HUES64 (cell line): ENCODE results near the gene KCTD7.
"Not testable (repeated sequence)": the region's sequence is repeated elsewhere in the genome, so short reads cannot be mapped to it uniquely, and the experiment has no call there.

Experiments used
- H3K27ac ChIP-seq: 2 replicates; pipeline ENCODE4 v1.7.0; 2013; ENCODE audit warnings: low read depth, low read length, inconsistent platforms
- H3K27me3 ChIP-seq: 2 replicates; pipeline ENCODE4 v1.6.1; 2013; ENCODE audit warnings: mild to moderate bottlenecking, low read length; ENCODE audit not compliant: insufficient read depth
- H3K36me3 ChIP-seq: 2 replicates; pipeline ENCODE4 v1.6.1; 2013; ENCODE audit warnings: mild to moderate bottlenecking, low read length; ENCODE audit not compliant: insufficient read depth
- H3K4me1 ChIP-seq: 2 replicates; pipeline ENCODE4 v1.6.1; 2013; ENCODE audit warnings: mild to moderate bottlenecking, low read length, moderate library complexity; ENCODE audit not compliant: insufficient read depth
- H3K4me3 ChIP-seq: 2 replicates; pipeline ENCODE4 v1.5.1; 2013; ENCODE audit warnings: mild to moderate bottlenecking, low read length, moderate library complexity
- H3K9ac ChIP-seq: 2 replicates; pipeline ENCODE4 v1.6.1; 2013; ENCODE audit warnings: mild to moderate bottlenecking, low read depth, low read length
- H3K9me3 ChIP-seq: 2 replicates; pipeline ENCODE4 v1.6.1; 2013; ENCODE audit warnings: low read depth, low read length; ENCODE audit not compliant: insufficient read depth
- WGBS: fragments of 150-250, 120-280 bp; methylation state at CpG from one replicate; pipeline ENCODE4 v1.1.7; 2013; ENCODE audit warnings: missing lambda C conversion rate; 5-methylcytosine and 5-hydroxymethylcytosine counted together

Gene KCTD7

DNA sequence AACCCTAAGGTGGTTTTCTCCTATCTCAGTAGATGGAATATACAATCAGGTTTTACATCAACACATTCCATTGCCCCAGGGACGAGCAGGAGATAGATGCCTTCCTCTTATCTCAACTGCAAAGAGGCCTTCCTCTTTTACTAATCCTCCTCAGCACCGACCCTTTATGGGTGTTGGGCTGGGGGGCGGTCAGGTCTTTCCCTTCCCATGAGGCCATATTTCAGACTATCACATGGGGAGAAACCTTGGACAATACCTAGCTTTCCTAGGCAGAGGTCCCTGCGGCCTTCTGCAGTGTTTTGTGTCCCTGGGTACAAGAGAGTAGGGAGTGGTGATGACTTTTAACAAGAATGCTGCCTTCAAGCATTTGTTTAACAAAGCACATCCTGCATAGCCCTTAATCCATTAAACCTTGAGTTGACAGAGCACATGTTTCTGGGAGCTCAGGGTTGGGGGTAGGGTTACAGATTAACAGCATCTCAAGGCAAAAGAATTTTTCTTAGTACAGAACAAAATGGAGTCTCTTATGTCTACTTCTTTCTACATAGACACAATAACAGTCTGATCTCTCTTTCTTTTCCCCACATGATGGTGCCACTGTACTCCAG, 9.2 kb upstream of the KCTD7 start:
- 10% methylated on average over 4 of the region's 4 CpGs for WGBS
- peak overlapping the region; percentile 96 for H3K27ac ChIP-seq
- not testable (repeated sequence) for H3K36me3 ChIP-seq, H3K27me3 ChIP-seq, H3K9me3 ChIP-seq
- H3K4me1 ChIP-seq, result peaks cover 20% of the 10 kb centered on the region
- peak overlapping the region; percentile 2; the same call in 1 of the 2 replicates for H3K4me3 ChIP-seq
- peak overlapping the region; percentile 45 for H3K9ac ChIP-seq

DNA sequence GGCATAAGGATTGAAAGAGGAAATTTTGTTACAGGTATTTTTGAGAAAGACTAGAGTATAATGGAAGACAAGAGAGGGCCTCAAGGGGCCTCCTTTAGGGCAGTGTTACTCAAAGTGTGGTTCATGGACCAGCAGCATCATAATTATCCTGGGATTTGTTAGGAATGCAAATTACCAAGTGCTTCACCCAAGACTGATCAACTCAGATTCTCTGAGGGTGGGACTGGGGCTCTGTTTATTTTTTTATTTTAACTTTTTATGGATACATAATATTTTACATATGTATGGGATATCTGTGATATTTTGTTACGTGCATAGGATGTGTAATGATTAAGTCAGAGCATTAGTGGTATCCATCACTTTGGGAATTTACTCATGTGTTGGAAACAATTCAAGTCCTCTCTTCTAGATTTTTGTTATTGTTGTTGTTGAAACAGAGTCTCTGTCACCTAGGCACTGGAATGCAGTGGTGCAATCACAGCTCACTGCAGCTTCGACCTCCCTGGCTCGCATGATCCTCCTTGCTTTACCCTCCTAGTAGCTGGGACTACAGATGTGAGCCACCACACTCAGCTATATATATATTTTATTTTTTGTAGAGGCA, 2.2 kb upstream of the KCTD7 start:
- Histone ChIP-seq H3K9me3 (no peaks in the 10 kb centered on the region), H3K36me3 (no peaks in the 10 kb centered on the region), H3K27me3 (no peaks in the 10 kb centered on the region), H3K4me1 (no peaks in the 10 kb centered on the region), H3K4me3 (no peak overlapping the region), H3K27ac (no peak overlapping the region), H3K9ac (no peak overlapping the region)
- WGBS, result 90% methylated on average over 3 of the region's 3 CpGs

DNA sequence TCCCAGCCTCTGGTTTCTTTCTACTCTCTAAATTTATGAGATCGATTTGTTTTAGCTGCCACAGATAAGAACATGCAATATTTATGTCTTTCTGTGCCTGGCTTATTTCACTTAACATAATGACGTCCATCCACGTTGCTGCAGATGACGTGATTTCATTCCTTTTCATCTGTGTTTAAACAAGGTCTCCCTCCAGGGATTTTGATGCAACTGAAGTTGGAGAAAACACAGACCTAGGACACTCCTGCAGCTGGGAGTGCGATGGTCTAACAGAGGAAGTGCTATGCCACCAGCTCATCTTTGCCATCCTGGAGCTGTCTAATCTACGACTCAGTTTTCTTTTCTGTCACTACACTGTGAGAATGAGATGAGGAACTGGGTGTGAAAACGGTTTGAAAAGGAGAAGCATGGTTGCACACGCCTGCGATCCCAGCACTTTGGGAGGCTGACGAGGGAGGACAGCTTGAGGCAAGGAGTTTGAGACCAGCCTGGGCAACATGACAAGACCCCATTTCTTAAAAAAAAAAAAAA, 1.5 kb upstream of the KCTD7 start:
- Histone ChIP-seq H3K4me3 (no peak overlapping the region), H3K9ac (no peak overlapping the region), H3K9me3 (no peaks in the 10 kb centered on the region), H3K36me3 (no peaks in the 10 kb centered on the region), H3K27ac (no peak overlapping the region), H3K4me1 (no peaks in the 10 kb centered on the region), H3K27me3 (no peaks in the 10 kb centered on the region)
- 91% methylated on average over 10 of the region's 10 CpGs for WGBS

- Histone ChIP-seq H3K36me3 (no peaks in the 10 kb centered on the region), H3K27ac (peak overlapping the region; percentile 90; the same call in 1 of the 2 replicates), H3K4me1 (no peaks in the 10 kb centered on the region), H3K4me3 (peak overlapping the region; percentile 94), H3K9ac (peak overlapping the region; percentile 77), H3K27me3 (no peaks in the 10 kb centered on the region), H3K9me3 (no peaks in the 10 kb centered on the region)
- WGBS, result 17% methylated on average over 18 of the region's 18 CpGs
These were observed 760 bp upstream of the KCTD7 start for GRCh38 chr7:66627881-66628360.

DNA sequence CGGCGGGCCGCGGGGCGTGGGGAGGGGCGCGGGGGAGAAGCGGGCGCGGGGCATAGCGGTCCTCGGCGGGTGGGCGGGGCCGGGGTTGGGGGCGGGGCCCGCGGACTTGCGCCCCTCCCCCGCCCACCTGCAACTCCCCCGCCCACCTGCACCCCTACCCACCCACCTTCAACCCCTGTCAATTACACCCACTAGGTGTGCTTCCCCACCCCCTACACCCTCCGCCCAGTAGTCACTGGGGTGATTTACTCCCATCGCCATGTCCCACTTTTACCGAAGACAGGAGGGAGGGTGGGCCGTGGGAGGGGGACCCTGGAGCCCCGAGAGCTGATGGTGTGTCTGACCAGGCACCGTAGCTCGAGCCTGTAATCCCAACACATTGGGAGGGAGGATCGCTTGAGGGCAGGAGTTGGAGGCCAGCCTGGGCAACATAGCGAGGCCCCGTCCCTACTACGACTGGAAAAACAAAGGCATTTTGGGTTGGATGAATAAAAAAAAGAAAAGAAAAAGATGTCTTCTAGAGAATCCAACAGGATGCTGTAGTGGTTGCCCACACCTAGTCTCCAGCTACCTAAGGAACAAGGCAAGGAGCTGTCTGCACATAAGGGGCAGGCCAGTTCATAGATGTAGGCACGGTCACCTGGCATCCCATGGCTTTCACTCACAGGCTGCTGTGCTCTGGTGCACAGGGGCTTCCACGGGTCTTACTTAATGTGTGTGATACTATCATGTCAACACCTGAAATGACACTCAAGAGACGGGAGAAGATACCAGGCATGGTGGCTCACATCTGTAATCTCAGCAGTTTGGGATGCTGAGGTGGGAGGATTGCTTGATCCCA, 761 bp downstream of the KCTD7 start:
- no peaks in the 10 kb centered on the region for H3K27me3 ChIP-seq
- peak overlapping the region; percentile 94 for H3K4me3 ChIP-seq
- WGBS, result 39% methylated on average over 17 of the region's 35 CpGs
- H3K9ac ChIP-seq, result peak overlapping the region; percentile 66; the same call in 1 of the 2 replicates
- no peaks in the 10 kb centered on the region for H3K9me3 ChIP-seq
- peak overlapping the region; percentile 91; the same call in 1 of the 2 replicates for H3K27ac ChIP-seq
- no peaks in the 10 kb centered on the region for H3K4me1 ChIP-seq
- H3K36me3 ChIP-seq, result peaks cover 9% of the 10 kb centered on the region

DNA sequence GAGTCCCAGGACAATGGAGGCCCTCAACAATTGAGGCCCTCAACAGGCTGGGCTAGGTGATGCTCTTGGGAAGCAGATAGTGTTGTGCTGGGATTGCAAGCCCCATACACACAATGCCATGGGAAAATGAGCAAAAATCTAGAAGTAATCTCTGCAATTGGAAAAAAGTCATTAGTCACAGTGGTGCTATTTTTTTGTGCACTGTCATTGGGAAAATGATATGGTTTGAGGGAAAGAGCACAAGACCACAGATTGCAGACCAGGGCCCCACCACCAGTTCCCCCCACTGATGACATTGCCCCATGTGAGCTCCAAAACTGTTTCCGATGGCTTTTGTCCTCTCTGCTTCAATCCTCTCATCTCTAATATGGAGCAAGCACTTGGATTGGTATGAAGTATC, 1.9 kb downstream of the KCTD7 start:
- Histone ChIP-seq H3K36me3 (peaks cover 17% of the 10 kb centered on the region), H3K9me3 (no peaks in the 10 kb centered on the region), H3K4me3 (no peak overlapping the region), H3K9ac (no peak overlapping the region), H3K27me3 (no peaks in the 10 kb centered on the region), H3K4me1 (no peaks in the 10 kb centered on the region), H3K27ac (no peak overlapping the region)
- 100% methylated on average over 1 of the region's 1 CpG for whole genome bisulfite sequencing

DNA sequence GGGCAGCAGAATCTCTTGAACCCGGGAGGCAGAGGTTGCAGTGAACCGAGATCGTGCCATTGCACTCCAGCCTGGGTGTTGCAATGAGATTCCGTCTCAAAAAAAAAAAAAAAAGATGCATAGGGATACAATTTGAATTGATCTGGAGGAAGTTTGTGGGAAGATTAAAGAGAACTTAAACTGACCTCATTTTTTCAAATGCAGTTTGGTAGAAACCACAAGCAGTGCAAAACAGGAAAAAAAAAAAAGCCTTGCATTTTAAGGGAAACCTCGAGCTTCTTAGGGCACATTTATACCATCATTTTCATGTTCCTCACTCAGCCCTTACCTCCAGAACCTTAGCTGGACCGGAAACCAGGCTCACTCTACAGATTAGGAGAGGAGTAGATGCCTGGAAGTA, 2.8 kb downstream of the KCTD7 start:
- Histone ChIP-seq H3K4me1 (no peaks in the 10 kb centered on the region), H3K9ac (no peak overlapping the region)

DNA sequence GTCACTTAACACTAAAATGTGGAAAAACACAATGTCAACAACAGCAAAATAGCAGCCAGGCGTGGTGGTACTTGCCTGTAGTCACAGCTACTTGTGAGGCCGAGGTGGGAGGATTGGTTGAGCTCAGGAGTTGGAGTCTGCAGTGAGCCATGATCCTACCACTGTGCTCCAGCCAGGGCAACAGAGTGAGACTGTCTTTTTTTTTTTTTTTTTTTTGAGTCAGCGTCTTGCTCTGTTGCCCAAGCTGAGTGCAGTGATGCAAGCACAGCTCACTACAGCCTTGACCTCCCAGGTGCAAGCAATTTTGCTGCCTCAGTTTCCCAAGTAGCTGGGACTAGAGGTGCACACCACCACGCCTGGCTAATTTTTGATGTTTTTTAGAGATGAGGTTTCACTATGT, 6.1 kb downstream of the KCTD7 start:
- no peaks in the 10 kb centered on the region for H3K9me3 ChIP-seq
- no peak overlapping the region for H3K4me3 ChIP-seq
- H3K36me3 ChIP-seq, result peaks cover 40% of the 10 kb centered on the region
- 91% methylated on average over 4 of the region's 4 CpGs for WGBS
- no peak overlapping the region for H3K27ac ChIP-seq
- H3K4me1 ChIP-seq, result no peaks in the 10 kb centered on the region
- H3K9ac ChIP-seq, result no peak overlapping the region
- no peaks in the 10 kb centered on the region for H3K27me3 ChIP-seq

More for the DNA sequence above, 2.8 kb downstream of the KCTD7 start:
- no peak overlapping the region for H3K4me3 ChIP-seq
- WGBS, result 92% methylated on average over 6 of the region's 6 CpGs
- H3K27ac ChIP-seq, result no peak overlapping the region
- H3K36me3 ChIP-seq, result peaks cover 17% of the 10 kb centered on the region
- H3K9me3 ChIP-seq, result no peaks in the 10 kb centered on the region
- no peaks in the 10 kb centered on the region for H3K27me3 ChIP-seq

GRCh38 chr7:66635322-66635981, 6.8 kb downstream of the KCTD7 start:
- H3K9ac ChIP-seq, H3K4me1 ChIP-seq, H3K9me3 ChIP-seq, H3K27me3 ChIP-seq, H3K4me3 ChIP-seq, H3K27ac ChIP-seq: not testable (repeated sequence)
- WGBS, result no CpG with 5 or more reads among the region's 4 CpGs
- H3K36me3 ChIP-seq, result peaks cover 46% of the 10 kb centered on the region

GRCh38 chr7:66635982-66636546, 7.4 kb downstream of the KCTD7 start:
- H3K36me3 ChIP-seq, result peaks cover 53% of the 10 kb centered on the region
- H3K9ac ChIP-seq, H3K4me1 ChIP-seq, H3K9me3 ChIP-seq, H3K27ac ChIP-seq, H3K27me3 ChIP-seq, H3K4me3 ChIP-seq: not testable (repeated sequence)
- WGBS, result 98% methylated on average over 5 of the region's 9 CpGs
